Measurements from ENCODE around the gene SNAP47.

DNA sequence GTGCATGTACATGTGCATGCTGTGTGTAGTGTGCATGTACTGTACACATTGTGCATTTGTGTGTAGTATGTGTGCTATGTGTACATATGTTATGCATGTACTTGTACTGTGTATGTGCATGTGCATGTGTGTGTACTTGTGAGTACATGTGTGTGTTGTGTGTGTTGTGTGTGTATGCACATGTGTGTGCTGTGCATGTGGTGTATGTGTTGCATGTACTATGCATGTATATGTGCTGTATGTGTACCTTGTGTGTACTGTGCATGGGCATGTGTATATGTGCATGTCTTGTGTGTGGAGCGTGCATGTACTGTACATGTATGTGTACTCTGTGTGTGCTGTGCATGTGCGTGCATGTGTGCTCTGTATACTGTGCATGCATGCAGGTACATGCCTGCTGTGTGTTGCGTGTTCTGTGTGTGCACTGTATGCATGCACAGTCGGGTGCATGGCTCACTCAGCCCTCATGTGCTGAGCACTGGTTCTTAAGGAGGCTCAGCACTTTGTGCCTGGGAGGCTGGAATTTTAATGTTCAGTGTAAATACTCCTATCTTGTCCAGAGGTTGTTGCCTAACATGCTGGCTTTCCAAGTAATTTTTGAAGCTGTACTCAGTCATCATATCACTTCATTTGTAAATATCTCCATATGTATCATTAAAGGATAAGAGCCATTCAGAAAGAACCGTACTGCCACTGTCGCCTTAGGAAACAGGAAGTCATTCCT, 32.3 kb downstream of the SNAP47 start:
- TF ChIP-seq POLR2A (IDR thresholded peaks at IDR 0.05; ENCODE audit: low read depth, low read length) = no peak
- no peak for TF ChIP-seq FOS (IDR thresholded peaks at IDR 0.05; ENCODE audit: low read depth, low read length)
- TF ChIP-seq, protein P1, sequence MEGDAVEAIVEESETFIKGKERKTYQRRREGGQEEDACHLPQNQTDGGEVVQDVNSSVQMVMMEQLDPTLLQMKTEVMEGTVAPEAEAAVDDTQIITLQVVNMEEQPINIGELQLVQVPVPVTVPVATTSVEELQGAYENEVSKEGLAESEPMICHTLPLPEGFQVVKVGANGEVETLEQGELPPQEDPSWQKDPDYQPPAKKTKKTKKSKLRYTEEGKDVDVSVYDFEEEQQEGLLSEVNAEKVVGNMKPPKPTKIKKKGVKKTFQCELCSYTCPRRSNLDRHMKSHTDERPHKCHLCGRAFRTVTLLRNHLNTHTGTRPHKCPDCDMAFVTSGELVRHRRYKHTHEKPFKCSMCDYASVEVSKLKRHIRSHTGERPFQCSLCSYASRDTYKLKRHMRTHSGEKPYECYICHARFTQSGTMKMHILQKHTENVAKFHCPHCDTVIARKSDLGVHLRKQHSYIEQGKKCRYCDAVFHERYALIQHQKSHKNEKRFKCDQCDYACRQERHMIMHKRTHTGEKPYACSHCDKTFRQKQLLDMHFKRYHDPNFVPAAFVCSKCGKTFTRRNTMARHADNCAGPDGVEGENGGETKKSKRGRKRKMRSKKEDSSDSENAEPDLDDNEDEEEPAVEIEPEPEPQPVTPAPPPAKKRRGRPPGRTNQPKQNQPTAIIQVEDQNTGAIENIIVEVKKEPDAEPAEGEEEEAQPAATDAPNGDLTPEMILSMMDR (conservative IDR thresholded peaks at IDR 0.05; ENCODE audit: low read depth, low read length) = no peak
- no peak for TF ChIP-seq SMC3 (IDR thresholded peaks at IDR 0.05; ENCODE audit: low read depth, low read length)
- TF ChIP-seq, protein P2, sequence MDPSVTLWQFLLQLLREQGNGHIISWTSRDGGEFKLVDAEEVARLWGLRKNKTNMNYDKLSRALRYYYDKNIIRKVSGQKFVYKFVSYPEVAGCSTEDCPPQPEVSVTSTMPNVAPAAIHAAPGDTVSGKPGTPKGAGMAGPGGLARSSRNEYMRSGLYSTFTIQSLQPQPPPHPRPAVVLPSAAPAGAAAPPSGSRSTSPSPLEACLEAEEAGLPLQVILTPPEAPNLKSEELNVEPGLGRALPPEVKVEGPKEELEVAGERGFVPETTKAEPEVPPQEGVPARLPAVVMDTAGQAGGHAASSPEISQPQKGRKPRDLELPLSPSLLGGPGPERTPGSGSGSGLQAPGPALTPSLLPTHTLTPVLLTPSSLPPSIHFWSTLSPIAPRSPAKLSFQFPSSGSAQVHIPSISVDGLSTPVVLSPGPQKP (IDR thresholded peaks at IDR 0.05; ENCODE audit: borderline replicate concordance, low read depth, low read length) = no peak
- no peak for TF ChIP-seq RFX5 (IDR thresholded peaks at IDR 0.05; ENCODE audit: low read depth, low read length)

All from IMR-90 (cell line).